Measurements from ENCODE around the gene IMP4. TPM values are rescaled to one million over a fixed set of nuclear protein-coding genes. Genes with fewer than 3 reads are reported as not detected.

IMP4 gene
- total and polyA plus RNA-seq, 2 experiments from 2014 or later = 87.8 to 147 TPM

DNA sequence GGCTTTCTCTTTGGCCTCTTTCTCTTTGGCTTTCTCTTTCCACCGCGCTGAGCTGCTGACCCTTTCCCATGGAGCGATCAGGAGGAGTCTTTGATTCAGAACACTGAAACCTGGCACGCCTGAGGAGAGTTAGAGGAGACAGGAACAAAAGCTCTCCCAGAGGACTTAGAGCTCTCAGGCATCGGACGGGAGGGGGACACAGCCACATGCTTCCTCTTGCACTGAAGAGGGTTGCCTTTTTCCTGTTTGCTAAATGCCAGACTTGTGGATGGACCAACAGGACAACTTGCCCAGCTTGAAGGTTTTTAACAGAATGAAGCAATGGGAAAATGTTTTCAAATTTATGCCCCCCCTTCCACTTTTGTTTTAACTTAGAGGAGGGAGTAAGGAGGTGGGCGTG, 9.5 kb downstream of the IMP4 start:
- H3K79me2 ChIP-seq (replicated peaks; ENCODE audit: insufficient read depth) = no peaks in the 10 kb centered on the region
- no peak overlapping the region for H3K27ac ChIP-seq (ENCODE audit: low read depth)
- H3K4me2 ChIP-seq = no peak overlapping the region
- no peaks in the 10 kb centered on the region for H3K9me3 Mint-ChIP-seq
- peak; percentile 5; the same call in 1 of the 3 replicates for ATAC-seq
- H3K27me3 ChIP-seq (ENCODE audit: insufficient read depth) = peaks cover 36% of the 10 kb centered on the region
- TF ChIP-seq, protein P1, sequence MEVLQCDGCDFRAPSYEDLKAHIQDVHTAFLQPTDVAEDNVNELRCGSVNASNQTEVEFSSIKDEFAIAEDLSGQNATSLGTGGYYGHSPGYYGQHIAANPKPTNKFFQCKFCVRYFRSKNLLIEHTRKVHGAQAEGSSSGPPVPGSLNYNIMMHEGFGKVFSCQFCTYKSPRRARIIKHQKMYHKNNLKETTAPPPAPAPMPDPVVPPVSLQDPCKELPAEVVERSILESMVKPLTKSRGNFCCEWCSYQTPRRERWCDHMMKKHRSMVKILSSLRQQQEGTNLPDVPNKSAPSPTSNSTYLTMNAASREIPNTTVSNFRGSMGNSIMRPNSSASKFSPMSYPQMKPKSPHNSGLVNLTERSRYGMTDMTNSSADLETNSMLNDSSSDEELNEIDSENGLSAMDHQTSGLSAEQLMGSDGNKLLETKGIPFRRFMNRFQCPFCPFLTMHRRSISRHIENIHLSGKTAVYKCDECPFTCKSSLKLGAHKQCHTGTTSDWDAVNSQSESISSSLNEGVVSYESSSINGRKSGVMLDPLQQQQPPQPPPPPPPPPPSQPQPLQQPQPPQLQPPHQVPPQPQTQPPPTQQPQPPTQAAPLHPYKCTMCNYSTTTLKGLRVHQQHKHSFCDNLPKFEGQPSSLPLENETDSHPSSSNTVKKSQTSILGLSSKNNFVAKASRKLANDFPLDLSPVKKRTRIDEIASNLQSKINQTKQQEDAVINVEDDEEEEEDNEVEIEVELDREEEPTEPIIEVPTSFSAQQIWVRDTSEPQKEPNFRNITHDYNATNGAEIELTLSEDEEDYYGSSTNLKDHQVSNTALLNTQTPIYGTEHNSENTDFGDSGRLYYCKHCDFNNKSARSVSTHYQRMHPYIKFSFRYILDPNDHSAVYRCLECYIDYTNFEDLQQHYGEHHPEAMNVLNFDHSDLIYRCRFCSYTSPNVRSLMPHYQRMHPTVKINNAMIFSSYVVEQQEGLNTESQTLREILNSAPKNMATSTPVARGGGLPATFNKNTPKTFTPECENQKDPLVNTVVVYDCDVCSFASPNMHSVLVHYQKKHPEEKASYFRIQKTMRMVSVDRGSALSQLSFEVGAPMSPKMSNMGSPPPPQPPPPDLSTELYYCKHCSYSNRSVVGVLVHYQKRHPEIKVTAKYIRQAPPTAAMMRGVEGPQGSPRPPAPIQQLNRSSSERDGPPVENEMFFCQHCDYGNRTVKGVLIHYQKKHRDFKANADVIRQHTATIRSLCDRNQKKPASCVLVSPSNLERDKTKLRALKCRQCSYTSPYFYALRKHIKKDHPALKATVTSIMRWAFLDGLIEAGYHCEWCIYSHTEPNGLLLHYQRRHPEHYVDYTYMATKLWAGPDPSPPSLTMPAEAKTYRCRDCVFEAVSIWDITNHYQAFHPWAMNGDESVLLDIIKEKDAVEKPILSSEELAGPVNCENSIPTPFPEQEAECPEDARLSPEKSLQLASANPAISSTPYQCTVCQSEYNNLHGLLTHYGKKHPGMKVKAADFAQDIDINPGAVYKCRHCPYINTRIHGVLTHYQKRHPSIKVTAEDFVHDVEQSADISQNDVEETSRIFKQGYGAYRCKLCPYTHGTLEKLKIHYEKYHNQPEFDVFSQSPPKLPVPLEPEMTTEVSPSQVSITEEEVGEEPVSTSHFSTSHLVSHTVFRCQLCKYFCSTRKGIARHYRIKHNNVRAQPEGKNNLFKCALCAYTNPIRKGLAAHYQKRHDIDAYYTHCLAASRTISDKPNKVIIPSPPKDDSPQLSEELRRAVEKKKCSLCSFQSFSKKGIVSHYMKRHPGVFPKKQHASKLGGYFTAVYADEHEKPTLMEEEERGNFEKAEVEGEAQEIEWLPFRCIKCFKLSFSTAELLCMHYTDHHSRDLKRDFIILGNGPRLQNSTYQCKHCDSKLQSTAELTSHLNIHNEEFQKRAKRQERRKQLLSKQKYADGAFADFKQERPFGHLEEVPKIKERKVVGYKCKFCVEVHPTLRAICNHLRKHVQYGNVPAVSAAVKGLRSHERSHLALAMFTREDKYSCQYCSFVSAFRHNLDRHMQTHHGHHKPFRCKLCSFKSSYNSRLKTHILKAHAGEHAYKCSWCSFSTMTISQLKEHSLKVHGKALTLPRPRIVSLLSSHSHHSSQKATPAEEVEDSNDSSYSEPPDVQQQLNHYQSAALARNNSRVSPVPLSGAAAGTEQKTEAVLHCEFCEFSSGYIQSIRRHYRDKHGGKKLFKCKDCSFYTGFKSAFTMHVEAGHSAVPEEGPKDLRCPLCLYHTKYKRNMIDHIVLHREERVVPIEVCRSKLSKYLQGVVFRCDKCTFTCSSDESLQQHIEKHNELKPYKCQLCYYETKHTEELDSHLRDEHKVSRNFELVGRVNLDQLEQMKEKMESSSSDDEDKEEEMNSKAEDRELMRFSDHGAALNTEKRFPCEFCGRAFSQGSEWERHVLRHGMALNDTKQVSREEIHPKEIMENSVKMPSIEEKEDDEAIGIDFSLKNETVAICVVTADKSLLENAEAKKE (CRISPR knock-in tag; IDR thresholded peaks at IDR 0.05) = no peak
- TF ChIP-seq EZH2phosphoT487 (IDR thresholded peaks at IDR 0.05; ENCODE audit: unreplicated experiment) (no peak), NANOG (IDR thresholded peaks at IDR 0.05; ENCODE audit: borderline replicate concordance) (no peak), STAT1 (IDR thresholded peaks at IDR 0.05; ENCODE audit: unreplicated experiment) (no peak)
- H3K4me3 Mint-ChIP-seq = no peak overlapping the region
- H3K4me1 ChIP-seq (ENCODE audit: insufficient read depth) = no peaks in the 10 kb centered on the region
- peaks cover 7% of the 10 kb centered on the region for H4K20me1 ChIP-seq (replicated peaks; ENCODE audit: insufficient read depth)
- H3K27ac Mint-ChIP-seq = no peak overlapping the region
- peaks cover 19% of the 10 kb centered on the region for H3K36me3 Mint-ChIP-seq (ENCODE audit: low read depth)
- no peak overlapping the region for H3K4me3 ChIP-seq
- DNase-seq (ENCODE audit: low spot score) = no peak
- peaks cover 13% of the 10 kb centered on the region for H3K4me1 Mint-ChIP-seq
- H3K9me2 ChIP-seq (ENCODE audit: insufficient read depth) = no peaks in the 10 kb centered on the region
- no peaks in the 10 kb centered on the region for H3F3A ChIP-seq (replicated peaks; ENCODE audit: low read depth)
- H2AFZ ChIP-seq = no peak overlapping the region
- H3K27me3 Mint-ChIP-seq (ENCODE audit: insufficient read depth, low read depth, poor library complexity) = peaks cover 31% of the 10 kb centered on the region
- H3K36me3 ChIP-seq (ENCODE audit: insufficient read depth) = peaks cover 5% of the 10 kb centered on the region; the same call in 1 of the 2 replicates

DNA sequence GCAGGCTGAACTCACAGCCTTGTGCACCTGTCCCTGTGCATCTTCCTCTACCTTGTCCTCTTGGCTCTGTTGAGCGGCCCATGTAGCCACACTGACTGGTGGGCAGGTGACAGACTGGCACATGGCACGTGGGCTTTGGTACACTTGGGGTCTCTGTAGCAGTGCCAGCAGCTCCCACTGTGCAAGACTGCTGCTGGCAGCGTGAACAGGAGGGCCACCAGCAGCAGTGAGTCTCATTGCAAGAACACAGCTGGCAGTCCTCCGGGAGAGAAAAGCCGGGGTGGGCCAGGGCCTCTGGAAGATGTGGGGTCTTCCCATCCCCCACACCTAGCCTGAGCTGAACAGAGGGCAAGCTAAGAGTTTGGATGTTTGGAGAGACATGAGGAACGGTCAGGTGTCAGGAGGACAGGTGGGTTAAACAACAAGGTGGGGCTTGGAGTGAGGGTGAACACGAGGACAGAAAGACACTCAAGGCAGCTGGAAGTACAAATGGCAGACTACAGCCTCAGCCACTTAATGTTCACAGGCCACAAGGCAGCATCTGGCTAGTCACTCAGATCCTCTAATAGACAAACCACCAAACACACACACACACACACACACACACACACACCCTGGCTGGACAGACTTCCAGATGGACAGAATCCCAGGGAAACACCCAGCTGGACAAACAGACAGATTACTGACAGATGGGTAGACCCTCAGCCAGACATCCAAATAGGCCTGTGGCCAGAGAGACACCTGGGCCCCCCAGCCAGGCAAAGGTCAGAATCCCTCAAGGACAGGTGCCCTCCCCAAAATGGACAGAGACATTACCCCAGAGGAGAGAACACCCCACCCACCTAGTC, 10.8 kb downstream of the IMP4 start:
- H3K36me3 ChIP-seq (ENCODE audit: insufficient read depth) = no peaks in the 10 kb centered on the region
- peaks cover 13% of the 10 kb centered on the region for H3K4me1 Mint-ChIP-seq
- no peak overlapping the region for H3K4me3 ChIP-seq
- no peak for DNase-seq (ENCODE audit: low spot score)
- no peak for ATAC-seq
- H2AFZ ChIP-seq = no peak overlapping the region
- peaks cover 38% of the 10 kb centered on the region for H3K27me3 ChIP-seq (ENCODE audit: insufficient read depth)
- H3K9me3 Mint-ChIP-seq = no peaks in the 10 kb centered on the region
- no peaks in the 10 kb centered on the region for H3K79me2 ChIP-seq (replicated peaks; ENCODE audit: insufficient read depth)
- no peak overlapping the region for H3K4me3 Mint-ChIP-seq
- H3K27ac Mint-ChIP-seq = no peak overlapping the region
- H3K4me1 ChIP-seq (ENCODE audit: insufficient read depth) = no peaks in the 10 kb centered on the region
- peaks cover 6% of the 10 kb centered on the region for H3K36me3 Mint-ChIP-seq (ENCODE audit: low read depth)
- no peak overlapping the region for H3K4me2 ChIP-seq
- peaks cover 5% of the 10 kb centered on the region for H4K20me1 ChIP-seq (replicated peaks; ENCODE audit: insufficient read depth)
- H3K9me2 ChIP-seq (ENCODE audit: insufficient read depth) = no peaks in the 10 kb centered on the region
- H3K27me3 Mint-ChIP-seq (ENCODE audit: insufficient read depth, low read depth, poor library complexity) = peaks cover 30% of the 10 kb centered on the region
- H3K27ac ChIP-seq (ENCODE audit: low read depth) = no peak overlapping the region
- no peaks in the 10 kb centered on the region for H3F3A ChIP-seq (replicated peaks; ENCODE audit: low read depth)
- TF ChIP-seq, protein P2, sequence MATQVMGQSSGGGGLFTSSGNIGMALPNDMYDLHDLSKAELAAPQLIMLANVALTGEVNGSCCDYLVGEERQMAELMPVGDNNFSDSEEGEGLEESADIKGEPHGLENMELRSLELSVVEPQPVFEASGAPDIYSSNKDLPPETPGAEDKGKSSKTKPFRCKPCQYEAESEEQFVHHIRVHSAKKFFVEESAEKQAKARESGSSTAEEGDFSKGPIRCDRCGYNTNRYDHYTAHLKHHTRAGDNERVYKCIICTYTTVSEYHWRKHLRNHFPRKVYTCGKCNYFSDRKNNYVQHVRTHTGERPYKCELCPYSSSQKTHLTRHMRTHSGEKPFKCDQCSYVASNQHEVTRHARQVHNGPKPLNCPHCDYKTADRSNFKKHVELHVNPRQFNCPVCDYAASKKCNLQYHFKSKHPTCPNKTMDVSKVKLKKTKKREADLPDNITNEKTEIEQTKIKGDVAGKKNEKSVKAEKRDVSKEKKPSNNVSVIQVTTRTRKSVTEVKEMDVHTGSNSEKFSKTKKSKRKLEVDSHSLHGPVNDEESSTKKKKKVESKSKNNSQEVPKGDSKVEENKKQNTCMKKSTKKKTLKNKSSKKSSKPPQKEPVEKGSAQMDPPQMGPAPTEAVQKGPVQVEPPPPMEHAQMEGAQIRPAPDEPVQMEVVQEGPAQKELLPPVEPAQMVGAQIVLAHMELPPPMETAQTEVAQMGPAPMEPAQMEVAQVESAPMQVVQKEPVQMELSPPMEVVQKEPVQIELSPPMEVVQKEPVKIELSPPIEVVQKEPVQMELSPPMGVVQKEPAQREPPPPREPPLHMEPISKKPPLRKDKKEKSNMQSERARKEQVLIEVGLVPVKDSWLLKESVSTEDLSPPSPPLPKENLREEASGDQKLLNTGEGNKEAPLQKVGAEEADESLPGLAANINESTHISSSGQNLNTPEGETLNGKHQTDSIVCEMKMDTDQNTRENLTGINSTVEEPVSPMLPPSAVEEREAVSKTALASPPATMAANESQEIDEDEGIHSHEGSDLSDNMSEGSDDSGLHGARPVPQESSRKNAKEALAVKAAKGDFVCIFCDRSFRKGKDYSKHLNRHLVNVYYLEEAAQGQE (IDR thresholded peaks at IDR 0.05; ENCODE audit: unreplicated experiment) = no peak
- no peak for TF ChIP-seq ZNF331 (CRISPR knock-in tag; IDR thresholded peaks at IDR 0.05; ENCODE audit: low read depth)
- no peak for TF ChIP-seq STAT1 (IDR thresholded peaks at IDR 0.05; ENCODE audit: unreplicated experiment)
- TF ChIP-seq, protein P3, sequence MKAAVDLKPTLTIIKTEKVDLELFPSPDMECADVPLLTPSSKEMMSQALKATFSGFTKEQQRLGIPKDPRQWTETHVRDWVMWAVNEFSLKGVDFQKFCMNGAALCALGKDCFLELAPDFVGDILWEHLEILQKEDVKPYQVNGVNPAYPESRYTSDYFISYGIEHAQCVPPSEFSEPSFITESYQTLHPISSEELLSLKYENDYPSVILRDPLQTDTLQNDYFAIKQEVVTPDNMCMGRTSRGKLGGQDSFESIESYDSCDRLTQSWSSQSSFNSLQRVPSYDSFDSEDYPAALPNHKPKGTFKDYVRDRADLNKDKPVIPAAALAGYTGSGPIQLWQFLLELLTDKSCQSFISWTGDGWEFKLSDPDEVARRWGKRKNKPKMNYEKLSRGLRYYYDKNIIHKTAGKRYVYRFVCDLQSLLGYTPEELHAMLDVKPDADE (IDR thresholded peaks at IDR 0.05) = no peak
- no peak for TF ChIP-seq NANOG (IDR thresholded peaks at IDR 0.05; ENCODE audit: borderline replicate concordance)
- TF ChIP-seq JUNB (IDR thresholded peaks at IDR 0.05; ENCODE audit: unreplicated experiment) = no peak
- TF ChIP-seq EZH2 (IDR thresholded peaks at IDR 0.05; ENCODE audit: low read depth, unreplicated experiment) = no peak
- no peak for TF ChIP-seq ZNF114 (CRISPR knock-in tag; IDR thresholded peaks at IDR 0.05)

All from GM23338 (cell line).